Ascending aorta (tissue), 2 donors: Measurements from ENCODE around the gene FOXP1. TPM values are rescaled to one million over a fixed set of nuclear protein-coding genes. Genes with fewer than 3 reads are reported as not detected.

Source experiments
- DNase-seq, 2 donors: peaks; one replicate each; pipeline ENCODE4 v3.0.0-alpha.2; 2019; ENCODE audit warnings: low spot score in 2 of 2
- H3K27ac ChIP-seq, 2 donors: fragments of 200-600 bp; sonication (generic); one replicate each; pipeline ENCODE4 v1.5.1; 2016 to 2017; ENCODE audit warnings: mild to moderate bottlenecking in 1 of 2
- H3K27me3 ChIP-seq: fragments of 200-600 bp; sonication (generic); one replicate; pipeline ENCODE4 v1.5.1; 2017
- H3K36me3 ChIP-seq, 2 donors: fragments of 200-600 bp; sonication (generic); one replicate each; pipeline ENCODE4 v1.5.1; 2016
- H3K4me1 ChIP-seq, 2 donors: fragments of 200-600 bp; sonication (generic); one replicate each; pipeline ENCODE4 v1.5.1; 2016 to 2017; ENCODE audit warnings: mild to moderate bottlenecking in 1 of 2
- H3K4me3 ChIP-seq, 2 donors: fragments of 200-600 bp; sonication (generic); one replicate each; pipeline ENCODE4 v1.5.1; 2016 to 2017; ENCODE audit warnings: mild to moderate bottlenecking in 1 of 2
- H3K9me3 ChIP-seq, 2 donors: fragments of 200-600 bp; sonication (generic); one replicate each; pipeline ENCODE4 v1.5.1; 2016
- intact Hi-C: fragments of 100-400 bp; cut with DNase I; formaldehyde crosslinking; loops from one replicate; pipeline ENCODE4 v1.15.1; 2023
- total RNA-seq: library from RNA; depleted of rRNA; stranded (reverse); fragments of >200 nt; gene quantifications from one replicate; pipeline ENCODE4 v1.1.0, GENCODE V29; 2016
- TF ChIP-seq, protein P1 (sequence below), 3 experiments: fragments of 200-600 bp in 2 of 3; fragments of 450-650 bp in 1 of 3; sonication (generic) in 2 of 3; IDR thresholded peaks; one replicate each; pipeline ENCODE4 v1.5.1; 2016 to 2019; ENCODE audit warnings: antibody characterized with exemption in 3 of 3, mild to moderate bottlenecking in 1 of 3, moderate library complexity in 1 of 3

Gene FOXP1
- total RNA-seq, 1 donor from 2014 or later, result 171 TPM

DNA sequence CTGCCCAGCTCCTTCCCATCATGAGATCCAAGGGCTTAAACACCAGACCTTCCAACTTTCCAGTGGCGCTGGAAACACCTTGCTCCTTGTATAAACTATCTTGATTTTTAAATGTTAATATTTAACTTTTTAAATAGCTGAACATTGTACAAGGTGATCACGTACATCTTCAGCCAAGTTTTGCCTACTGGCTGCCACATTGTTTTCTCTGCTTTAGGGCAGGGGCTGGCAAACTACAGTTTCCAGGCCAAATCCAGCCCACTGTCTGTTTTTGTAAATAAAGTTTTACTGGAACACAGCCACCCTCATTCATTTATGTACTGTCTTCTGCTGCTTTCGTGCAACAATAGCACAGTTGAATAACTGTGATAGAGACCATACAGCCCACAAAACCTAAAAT is 27.6 kb upstream of the FOXP1 start:
- TF ChIP-seq, protein P1, sequence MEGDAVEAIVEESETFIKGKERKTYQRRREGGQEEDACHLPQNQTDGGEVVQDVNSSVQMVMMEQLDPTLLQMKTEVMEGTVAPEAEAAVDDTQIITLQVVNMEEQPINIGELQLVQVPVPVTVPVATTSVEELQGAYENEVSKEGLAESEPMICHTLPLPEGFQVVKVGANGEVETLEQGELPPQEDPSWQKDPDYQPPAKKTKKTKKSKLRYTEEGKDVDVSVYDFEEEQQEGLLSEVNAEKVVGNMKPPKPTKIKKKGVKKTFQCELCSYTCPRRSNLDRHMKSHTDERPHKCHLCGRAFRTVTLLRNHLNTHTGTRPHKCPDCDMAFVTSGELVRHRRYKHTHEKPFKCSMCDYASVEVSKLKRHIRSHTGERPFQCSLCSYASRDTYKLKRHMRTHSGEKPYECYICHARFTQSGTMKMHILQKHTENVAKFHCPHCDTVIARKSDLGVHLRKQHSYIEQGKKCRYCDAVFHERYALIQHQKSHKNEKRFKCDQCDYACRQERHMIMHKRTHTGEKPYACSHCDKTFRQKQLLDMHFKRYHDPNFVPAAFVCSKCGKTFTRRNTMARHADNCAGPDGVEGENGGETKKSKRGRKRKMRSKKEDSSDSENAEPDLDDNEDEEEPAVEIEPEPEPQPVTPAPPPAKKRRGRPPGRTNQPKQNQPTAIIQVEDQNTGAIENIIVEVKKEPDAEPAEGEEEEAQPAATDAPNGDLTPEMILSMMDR (IDR thresholded peaks at IDR 0.05), result no peak
- Histone ChIP-seq H3K4me1 (no peaks in the 10 kb centered on the region), H3K27me3 (no peaks in the 10 kb centered on the region), H3K27ac (no peak overlapping the region), H3K36me3 (no peaks in the 10 kb centered on the region), H3K4me3 (no peak overlapping the region), H3K9me3 (peaks cover 0 to 9% of the 10 kb centered on the region in 2 donors)
- DNase-seq, result no peak
- intact Hi-C loops, result no loop called here

DNA sequence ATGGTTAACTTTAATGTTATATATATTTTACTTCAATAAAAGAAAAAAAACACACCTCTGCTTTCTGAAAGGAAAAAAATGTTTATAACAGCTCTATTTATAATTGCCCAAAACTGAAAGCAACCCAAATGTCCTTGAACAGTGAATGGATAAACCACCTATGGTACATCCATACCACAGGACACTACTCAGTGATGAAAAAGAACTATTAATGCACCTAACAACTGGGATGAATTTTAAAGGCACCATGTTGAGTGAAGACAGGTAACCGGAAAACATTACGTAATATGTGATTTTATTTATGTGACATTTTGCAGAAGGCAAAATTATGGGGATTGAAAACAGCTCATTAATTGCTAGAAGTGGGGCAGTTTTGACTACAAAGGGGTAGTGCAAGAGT is 23.8 kb upstream of the FOXP1 start:
- no peak overlapping the region for H3K4me3 ChIP-seq
- no peak for DNase-seq
- no peak overlapping the region for H3K27ac ChIP-seq
- TF ChIP-seq, protein P1 (IDR thresholded peaks at IDR 0.05), result no peak
- peaks cover 0 to 12% of the 10 kb centered on the region in 2 donors for H3K9me3 ChIP-seq
- no peaks in the 10 kb centered on the region for H3K4me1 ChIP-seq
- intact Hi-C loops, result no loop called here
- H3K27me3 ChIP-seq, result no peaks in the 10 kb centered on the region
- H3K36me3 ChIP-seq, result no peaks in the 10 kb centered on the region

DNA sequence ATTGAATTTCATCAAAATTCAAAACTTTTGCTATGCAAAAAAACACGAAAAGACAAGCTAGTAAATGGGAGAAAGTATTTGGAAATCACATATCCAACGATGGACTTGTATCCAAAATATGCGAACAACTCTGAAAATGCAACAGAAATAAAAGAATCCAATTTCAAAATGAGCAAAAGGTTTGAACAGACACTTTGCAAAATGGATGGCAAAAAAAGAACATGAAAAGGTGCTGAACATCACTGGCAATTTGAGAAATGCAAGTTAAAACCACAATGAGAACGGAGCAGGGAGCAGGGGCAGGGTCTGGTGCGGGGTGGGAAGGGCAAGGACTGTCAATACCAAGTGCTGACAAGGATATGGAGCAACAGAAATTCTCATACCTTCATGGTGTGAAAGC is 23.1 kb upstream of the FOXP1 start:
- H3K4me1 ChIP-seq, result no peaks in the 10 kb centered on the region
- DNase-seq, result no peak
- H3K36me3 ChIP-seq, result no peaks in the 10 kb centered on the region
- H3K27ac ChIP-seq, result no peak overlapping the region
- H3K9me3 ChIP-seq, result peaks cover 0 to 12% of the 10 kb centered on the region in 2 donors
- no peaks in the 10 kb centered on the region for H3K27me3 ChIP-seq
- H3K4me3 ChIP-seq, result no peak overlapping the region
- intact Hi-C loops, result no loop called here
- TF ChIP-seq, protein P1 (IDR thresholded peaks at IDR 0.05), result no peak

DNA sequence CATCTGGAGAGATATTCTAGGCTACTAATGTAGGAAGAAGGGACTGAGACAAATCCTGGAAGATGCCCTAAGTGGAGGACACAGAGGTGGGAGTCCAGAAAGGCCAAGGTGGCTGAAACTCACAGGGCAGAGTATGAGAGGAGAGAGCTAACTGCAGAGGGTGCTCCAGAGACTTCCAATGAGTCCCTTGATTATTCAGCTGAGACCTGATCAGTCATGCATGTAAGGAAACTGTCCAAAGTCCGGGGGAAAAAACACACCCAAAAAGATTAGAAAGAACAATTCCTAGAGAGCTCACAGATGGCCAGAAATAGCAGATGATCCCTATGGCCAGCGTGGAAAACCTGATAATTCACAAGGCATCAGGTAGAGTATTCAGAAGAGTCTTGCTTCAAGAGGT is 18.7 kb upstream of the FOXP1 start:
- H3K27ac ChIP-seq, result no peak overlapping the region
- H3K4me3 ChIP-seq, result no peak overlapping the region
- DNase-seq, result no peak
- no peaks in the 10 kb centered on the region for H3K27me3 ChIP-seq
- intact Hi-C loops, result no loop called here
- H3K36me3 ChIP-seq, result no peaks in the 10 kb centered on the region
- peaks cover 0 to 12% of the 10 kb centered on the region in 2 donors for H3K9me3 ChIP-seq
- TF ChIP-seq, protein P1 (IDR thresholded peaks at IDR 0.05), result no peak
- peaks cover 0 to 2% of the 10 kb centered on the region in 2 donors for H3K4me1 ChIP-seq

DNA sequence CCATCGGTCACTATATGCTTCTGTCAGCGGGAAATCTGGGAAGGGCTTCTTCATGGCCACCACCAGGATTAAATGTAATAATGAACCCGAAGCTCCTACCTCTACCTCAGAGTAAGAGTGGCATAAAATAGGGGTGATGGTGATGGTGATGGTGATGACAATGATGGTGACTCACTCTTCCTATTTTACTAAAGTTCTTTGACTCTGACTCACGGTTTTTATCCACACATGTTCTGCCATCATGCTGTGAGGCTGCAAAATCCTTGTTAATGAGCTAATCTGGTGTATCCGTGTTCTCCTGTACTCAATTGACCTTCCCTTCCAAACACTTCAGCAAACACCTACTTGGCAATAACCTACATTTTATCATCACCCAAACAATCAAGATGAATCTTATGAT is 18.3 kb upstream of the FOXP1 start:
- intact Hi-C loops, result loop anchor here (2.0 kb wide), 1 partner anchor 43 kb away; no protein-coding TSS in a partner anchor
- Histone ChIP-seq H3K27me3 (no peaks in the 10 kb centered on the region), H3K27ac (no peak overlapping the region), H3K4me1 (peaks cover 0 to 2% of the 10 kb centered on the region in 2 donors), H3K9me3 (peaks cover 0 to 11% of the 10 kb centered on the region in 2 donors), H3K4me3 (no peak overlapping the region), H3K36me3 (no peaks in the 10 kb centered on the region)
- TF ChIP-seq, protein P1 (IDR thresholded peaks at IDR 0.05), result no peak
- DNase-seq, result no peak
